H1 (cell line): Measurements from ENCODE around the gene CCSER2. TPM values are rescaled to one million over a fixed set of nuclear protein-coding genes. Genes with fewer than 3 reads are reported as not detected.

Source experiments
- BACH1 ChIP-seq: IDR thresholded peaks from 2 replicates; pipeline ENCODE4 v1.6.1; 2012; ENCODE audit warnings: low read length, improper control_type of control experiment
- CBX5 ChIP-seq: fragments of 300-800, 300-1000 bp; sonication (generic); IDR thresholded peaks from 2 replicates; pipeline ENCODE4 v1.7.1; 2016; ENCODE audit warnings: antibody characterized with exemption, low read length, low read depth
- HDAC2 ChIP-seq, 2 experiments: fragments of 300-600 bp in 1 of 2; sonication (generic) in 1 of 2; IDR thresholded peaks; 2 replicates each; pipeline ENCODE4 v1.6.1; 2011 to 2012; ENCODE audit warnings: low read depth in 2 of 2, low read length in 2 of 2, mild to moderate bottlenecking in 2 of 2, moderate library complexity in 2 of 2, borderline replicate concordance in 1 of 2, inconsistent platforms in 1 of 2
- JUN ChIP-seq: IDR thresholded peaks from 2 replicates; pipeline ENCODE4 v1.6.1; 2011; ENCODE audit warnings: low read depth, mild to moderate bottlenecking, improper control_type of control experiment, low read length
- KDM1A ChIP-seq: fragments of 200-600, 300-600 bp; sonication (generic); IDR thresholded peaks from 2 replicates; pipeline ENCODE4 v1.7.1; 2016; ENCODE audit warnings: mild to moderate bottlenecking, low read length, borderline replicate concordance
- SAP30 ChIP-seq: fragments of 300-600 bp; sonication (generic); IDR thresholded peaks from 2 replicates; pipeline ENCODE4 v1.7.1; 2012; ENCODE audit warnings: low read length, moderate library complexity, mild to moderate bottlenecking, inconsistent platforms; ENCODE audit not compliant: insufficient read depth, insufficient replicate concordance
- SIRT6 ChIP-seq: IDR thresholded peaks from one replicate; pipeline ENCODE4 v1.7.1; 2012; ENCODE audit warnings: low read length, inconsistent platforms
- SP1 ChIP-seq: IDR thresholded peaks from 2 replicates; pipeline ENCODE4 v1.6.1; 2011; ENCODE audit warnings: low read depth, low read length
- polyA plus RNA-seq, 7 experiments: library from polyadenylated mRNA; depleted of rRNA in 3 of 7; stranded (reverse) in 5 of 7; unstranded in 2 of 7; fragments of >200 nt in 5 of 7; fragments of 200-250 nt in 2 of 7; gene quantifications; 1 replicate in 5 of 7; 2 replicates in 1 of 7; 4 replicates in 1 of 7; pipeline versions ENCODE4 v1.2.1 to v1.2.3, GENCODE V29; 2011 to 2013; ENCODE audit warnings: missing spikeins in 2 of 7, mixed read lengths in 2 of 7
- total RNA-seq: library from RNA; stranded (reverse); fragmentation: NEBNext Ultra II Directional; extraction: Animal tissue kit (Norgen Biotek cat#: 25700); gene quantifications from 2 replicates; pipeline ENCODE4 v1.2.1, GENCODE V29; 2021

The CCSER2 gene
- total and polyA plus RNA-seq, 2 of the 8 experiments (the other 6 are each of a cell fraction or from before 2014, with no cell fraction given): 6.9 to 30.5 TPM

- TF ChIP-seq SAP30 (no peak), SIRT6 (no peak), BACH1 (no peak), JUN (no peak), CBX5 (no peak), HDAC2 (IDR thresholded peaks at IDR 0.05; ENCODE audit: borderline replicate concordance in 1 of 2, low read depth in 2 of 2, low read length in 2 of 2) (no peak), SP1 (no peak), KDM1A (no peak)
- TF ChIP-seq, all 59 proteins: peak for 0
Measured at GRCh38 chr10:84353052-84353803, 24.8 kb downstream of the CCSER2 start (continued).
